Lower leg skin (tissue), 4 donors: Measurements from ENCODE around the gene BTD. TPM values are rescaled to one million over a fixed set of nuclear protein-coding genes. Genes with fewer than 3 reads are reported as not detected.

Source experiments
- DNase-seq, 2 donors: peaks; one replicate each; pipeline ENCODE4 v3.0.0-alpha.2; 2019; ENCODE audit warnings: low spot score in 2 of 2
- H3K4me3 ChIP-seq: fragments of 200-600 bp; sonication (generic); 2 replicates; pipeline ENCODE4 v1.5.1; 2017; ENCODE audit warnings: mild to moderate bottlenecking, low read depth; ENCODE audit not compliant: poor library complexity, severe bottlenecking
- CTCF ChIP-seq, 3 donors: fragments of 450-650 bp; IDR thresholded peaks; one replicate each; pipeline ENCODE4 v1.5.1; 2016; ENCODE audit warnings: antibody characterized with exemption in 3 of 3, mild to moderate bottlenecking in 3 of 3, moderate library complexity in 2 of 3
- POLR2A ChIP-seq, 2 donors: fragments of 450-650 bp; IDR thresholded peaks; one replicate each; pipeline ENCODE4 v1.6.1; 2016 to 2017; ENCODE audit warnings: antibody characterized with exemption in 2 of 2, mild to moderate bottlenecking in 1 of 2, moderate library complexity in 1 of 2
- WGBS, 2 donors: methylation state at CpG; one replicate each; pipeline ENCODE4 v1.1.5; 2018; 5-methylcytosine and 5-hydroxymethylcytosine counted together
- intact Hi-C: fragments of 100-400 bp; cut with DNase I; formaldehyde crosslinking; loops from one replicate; pipeline ENCODE4 v1.15.0; 2023; ENCODE audit warnings: low total_unique reads
- total RNA-seq, 4 donors: library from RNA; depleted of rRNA; stranded (reverse); fragments of >200 nt; gene quantifications; one replicate each; pipeline ENCODE4 v1.1.0, GENCODE V29; 2016

The BTD gene
- total RNA-seq, result 10 to 100 TPM; 18.1 to 24.6 (median 21.4) TPM

- 0% methylated on average over 59 to 60 of the region's 61 CpGs for WGBS, 2 donors
- peak within 1 kb of the TSS; percentile 86 for H3K4me3 ChIP-seq
- DNase-seq, result peak; percentile 98 to 99
- TF ChIP-seq POLR2A (IDR thresholded peaks at IDR 0.05), result peak in 1 of 2 donors; percentile 39
- no peak for TF ChIP-seq CTCF (IDR thresholded peaks at IDR 0.05)
- intact Hi-C loops, result no loop called here
These were observed at the start of gene BTD, which contains the start of gene HACL1 for GRCh38 chr3:15601399-15602145. TSS of gene BTD (plus strand) at chr3:15601745. CDS start at chr3:15635440, 33,695 bp downstream. TSS of gene HACL1 (minus strand) at chr3:15601569. CDS start at chr3:15601463, 106 bp downstream.

GRCh38 chr3:15551902-15552301 is 49.6 kb upstream of the BTD start:
- no peak for TF ChIP-seq CTCF (IDR thresholded peaks at IDR 0.05)
- no peak for TF ChIP-seq POLR2A (IDR thresholded peaks at IDR 0.05)
- WGBS, 2 donors, result 95% methylated on average over 1 of the region's 1 CpG; no CpG with 5 or more reads in 1 of the 2 donors
- intact Hi-C loops, result no loop called here

GRCh38 chr3:15553749-15554148 is 47.8 kb upstream of the BTD start:
- intact Hi-C loops, result no loop called here
- no peak for TF ChIP-seq POLR2A (IDR thresholded peaks at IDR 0.05)
- no peak for TF ChIP-seq CTCF (IDR thresholded peaks at IDR 0.05)
- no peak overlapping the region for H3K4me3 ChIP-seq
- 88 to 90% methylated on average over 3 of the region's 3 CpGs for WGBS, 2 donors
- DNase-seq, result no peak

More at GRCh38 chr3:15551902-15552301, 49.6 kb upstream of the BTD start:
- DNase-seq, result no peak
- H3K4me3 ChIP-seq, result no peak overlapping the region

- no peak overlapping the region for H3K4me3 ChIP-seq
- intact Hi-C loops, result no loop called here
- no peak for DNase-seq
- TF ChIP-seq POLR2A (IDR thresholded peaks at IDR 0.05), result no peak
- no peak for TF ChIP-seq CTCF (IDR thresholded peaks at IDR 0.05)
- 80 to 88% methylated on average over 2 of the region's 2 CpGs for WGBS, 2 donors
These were observed 45.0 kb upstream of the BTD start for GRCh38 chr3:15556512-15556911.

- DNase-seq, result peak in 1 of 2 donors; percentile 62
- WGBS, 2 donors, result 0% methylated on average over 3 of the region's 3 CpGs
- TF ChIP-seq CTCF (IDR thresholded peaks at IDR 0.05), result no peak
- TF ChIP-seq POLR2A (IDR thresholded peaks at IDR 0.05), result no peak
- no peak overlapping the region for H3K4me3 ChIP-seq
- intact Hi-C loops, result no loop called here
These were observed 44.0 kb upstream of the BTD start for GRCh38 chr3:15557511-15557946.
